ENCODE data around the gene ENTR1.

DNA sequence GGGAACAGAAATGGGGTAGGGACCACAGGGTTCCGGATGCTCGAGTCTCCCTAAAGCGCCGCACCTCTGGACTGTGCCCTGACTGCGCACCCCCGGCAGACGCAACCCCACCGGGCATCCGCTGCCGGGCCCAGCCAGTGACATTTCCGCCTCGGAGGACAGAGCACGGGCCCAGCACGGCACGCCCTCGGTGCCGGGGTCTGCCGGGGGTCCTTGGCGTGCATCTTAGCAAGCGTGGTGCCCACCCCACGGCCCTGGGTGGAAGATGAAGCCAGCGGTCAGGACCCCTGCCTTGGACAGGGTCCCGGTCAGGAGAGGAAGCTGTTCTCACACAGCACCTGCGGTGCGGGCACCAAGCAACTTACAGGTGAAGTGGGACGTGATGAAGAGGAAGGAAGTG, 22.2 kb upstream of the ENTR1 start:
- TF ChIP-seq MAFF (IDR thresholded peaks at IDR 0.05; ENCODE audit: low read depth, low read length) (no peak), FOXK2 (IDR thresholded peaks at IDR 0.05) (no peak), JUND (CRISPR knock-in tag; IDR thresholded peaks at IDR 0.05) (no peak), ZBTB7B (CRISPR knock-in tag; IDR thresholded peaks at IDR 0.05) (no peak), ZNF749 (CRISPR knock-in tag; IDR thresholded peaks at IDR 0.05; ENCODE audit: borderline replicate concordance) (no peak), RAD21 (CRISPR knock-in tag; IDR thresholded peaks at IDR 0.05) (no peak), ZNF124 (CRISPR knock-in tag; IDR thresholded peaks at IDR 0.05) (no peak), ZNF138 (CRISPR knock-in tag; IDR thresholded peaks at IDR 0.05; ENCODE audit: low read depth) (no peak), RNF2 (conservative IDR thresholded peaks at IDR 0.05; ENCODE audit: low read depth) (no peak), ZNF563 (CRISPR knock-in tag; IDR thresholded peaks at IDR 0.05) (no peak), ZNF274 (CRISPR knock-in tag; IDR thresholded peaks at IDR 0.05) (no peak), NR2C2 (CRISPR knock-in tag; IDR thresholded peaks at IDR 0.05; ENCODE audit: borderline replicate concordance) (no peak)
- TF ChIP-seq, protein P1, sequence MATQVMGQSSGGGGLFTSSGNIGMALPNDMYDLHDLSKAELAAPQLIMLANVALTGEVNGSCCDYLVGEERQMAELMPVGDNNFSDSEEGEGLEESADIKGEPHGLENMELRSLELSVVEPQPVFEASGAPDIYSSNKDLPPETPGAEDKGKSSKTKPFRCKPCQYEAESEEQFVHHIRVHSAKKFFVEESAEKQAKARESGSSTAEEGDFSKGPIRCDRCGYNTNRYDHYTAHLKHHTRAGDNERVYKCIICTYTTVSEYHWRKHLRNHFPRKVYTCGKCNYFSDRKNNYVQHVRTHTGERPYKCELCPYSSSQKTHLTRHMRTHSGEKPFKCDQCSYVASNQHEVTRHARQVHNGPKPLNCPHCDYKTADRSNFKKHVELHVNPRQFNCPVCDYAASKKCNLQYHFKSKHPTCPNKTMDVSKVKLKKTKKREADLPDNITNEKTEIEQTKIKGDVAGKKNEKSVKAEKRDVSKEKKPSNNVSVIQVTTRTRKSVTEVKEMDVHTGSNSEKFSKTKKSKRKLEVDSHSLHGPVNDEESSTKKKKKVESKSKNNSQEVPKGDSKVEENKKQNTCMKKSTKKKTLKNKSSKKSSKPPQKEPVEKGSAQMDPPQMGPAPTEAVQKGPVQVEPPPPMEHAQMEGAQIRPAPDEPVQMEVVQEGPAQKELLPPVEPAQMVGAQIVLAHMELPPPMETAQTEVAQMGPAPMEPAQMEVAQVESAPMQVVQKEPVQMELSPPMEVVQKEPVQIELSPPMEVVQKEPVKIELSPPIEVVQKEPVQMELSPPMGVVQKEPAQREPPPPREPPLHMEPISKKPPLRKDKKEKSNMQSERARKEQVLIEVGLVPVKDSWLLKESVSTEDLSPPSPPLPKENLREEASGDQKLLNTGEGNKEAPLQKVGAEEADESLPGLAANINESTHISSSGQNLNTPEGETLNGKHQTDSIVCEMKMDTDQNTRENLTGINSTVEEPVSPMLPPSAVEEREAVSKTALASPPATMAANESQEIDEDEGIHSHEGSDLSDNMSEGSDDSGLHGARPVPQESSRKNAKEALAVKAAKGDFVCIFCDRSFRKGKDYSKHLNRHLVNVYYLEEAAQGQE (IDR thresholded peaks at IDR 0.05; ENCODE audit: borderline replicate concordance in 1 of 2, low read depth in 1 of 2, low read length in 2 of 2) = no peak
- TF ChIP-seq, protein P2, sequence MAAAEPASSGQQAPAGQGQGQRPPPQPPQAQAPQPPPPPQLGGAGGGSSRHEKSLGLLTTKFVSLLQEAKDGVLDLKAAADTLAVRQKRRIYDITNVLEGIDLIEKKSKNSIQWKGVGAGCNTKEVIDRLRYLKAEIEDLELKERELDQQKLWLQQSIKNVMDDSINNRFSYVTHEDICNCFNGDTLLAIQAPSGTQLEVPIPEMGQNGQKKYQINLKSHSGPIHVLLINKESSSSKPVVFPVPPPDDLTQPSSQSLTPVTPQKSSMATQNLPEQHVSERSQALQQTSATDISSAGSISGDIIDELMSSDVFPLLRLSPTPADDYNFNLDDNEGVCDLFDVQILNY (CRISPR knock-in tag; conservative IDR thresholded peaks at IDR 0.05) = no peak

Measured in HepG2 (cell line).